Left ventricle myocardium inferior (tissue), 1 donor: Measurements from ENCODE around the gene DPP9. TPM values are rescaled to one million over a fixed set of nuclear protein-coding genes. Genes with fewer than 3 reads are reported as not detected.

Experiments
- DNase-seq: peaks from one replicate; pipeline ENCODE4 v3.0.0-alpha.2; 2020
- H3K27ac ChIP-seq: fragments of 200-600 bp; replicated peaks from 2 replicates; pipeline ENCODE4 v1.8.0; 2021
- H3K27me3 ChIP-seq: fragments of 200-600 bp; 2 replicates; pipeline ENCODE4 v1.8.0; 2021; ENCODE audit warnings: low read depth
- H3K36me3 ChIP-seq: fragments of 200-600 bp; 2 replicates; pipeline ENCODE4 v1.8.0; 2021
- H3K4me1 ChIP-seq: fragments of 200-600 bp; 2 replicates; pipeline ENCODE4 v1.8.0; 2021
- H3K4me3 ChIP-seq: fragments of 200-600 bp; 2 replicates; pipeline ENCODE4 v1.8.0; 2021; ENCODE audit warnings: mild to moderate bottlenecking, moderate library complexity
- H3K9me3 ChIP-seq: fragments of 200-600 bp; replicated peaks from 2 replicates; pipeline ENCODE4 v1.8.0; 2021
- CTCF ChIP-seq: fragments of 200-600 bp; IDR thresholded peaks from 2 replicates; pipeline ENCODE4 v1.8.0; 2021; ENCODE audit warnings: antibody characterized with exemption, mild to moderate bottlenecking, borderline replicate concordance
- intact Hi-C: fragments of 100-400 bp; cut with micrococcal nuclease; formaldehyde crosslinking; loops from one replicate; pipeline ENCODE4 v1.11.0; 2022
- total RNA-seq: library from RNA; stranded (reverse); fragmentation: NEBNext Ultra II Directional; extraction: Animal tissue kit (Norgen Biotek cat#: 25700); gene quantifications from one replicate; pipeline ENCODE4 v1.2.1, GENCODE V29; 2021
- donor health status: DM: no; HTN: yes; CAD: no; lungs with severe emphysema.

Gene DPP9
- total RNA-seq, 1 donor from 2014 or later = 52.5 TPM

- peak; percentile 50 for DNase-seq
- Histone ChIP-seq H3K27ac (no peak overlapping the region), H3K27me3 (no peaks in the 10 kb centered on the region), H3K4me3 (no peak overlapping the region), H3K36me3 (peaks cover 99% of the 10 kb centered on the region), H3K4me1 (peaks cover 45% of the 10 kb centered on the region), H3K9me3 (no peaks in the 10 kb centered on the region)
- intact Hi-C loops = no loop called here
- no peak for TF ChIP-seq CTCF
Observed at GRCh38 chr19:4691373-4691772, 32.3 kb downstream of the DPP9 start.

GRCh38 chr19:4690361-4690760 is 33.3 kb downstream of the DPP9 start:
- Histone ChIP-seq H3K4me3 (no peak overlapping the region), H3K27ac (no peak overlapping the region), H3K36me3 (peaks cover 100% of the 10 kb centered on the region), H3K27me3 (no peaks in the 10 kb centered on the region), H3K4me1 (peaks cover 35% of the 10 kb centered on the region), H3K9me3 (no peaks in the 10 kb centered on the region)
- intact Hi-C loops = no loop called here
- DNase-seq = no peak
- no peak for TF ChIP-seq CTCF

GRCh38 chr19:4689403-4689802 is 34.2 kb downstream of the DPP9 start:
- Histone ChIP-seq H3K27me3 (no peaks in the 10 kb centered on the region), H3K36me3 (peaks cover 100% of the 10 kb centered on the region), H3K4me3 (no peak overlapping the region), H3K27ac (no peak overlapping the region), H3K9me3 (no peaks in the 10 kb centered on the region), H3K4me1 (peaks cover 25% of the 10 kb centered on the region)
- intact Hi-C loops = no loop called here
- no peak for DNase-seq
- TF ChIP-seq CTCF = no peak

GRCh38 chr19:4688587-4688986 is 35.1 kb downstream of the DPP9 start:
- H3K4me1 ChIP-seq = peaks cover 17% of the 10 kb centered on the region
- intact Hi-C loops = no loop called here
- H3K27me3 ChIP-seq = no peaks in the 10 kb centered on the region
- H3K4me3 ChIP-seq = no peak overlapping the region
- H3K36me3 ChIP-seq = peaks cover 100% of the 10 kb centered on the region
- no peak overlapping the region for H3K27ac ChIP-seq
- H3K9me3 ChIP-seq = no peaks in the 10 kb centered on the region
- DNase-seq = no peak
- TF ChIP-seq CTCF = no peak

- H3K27me3 ChIP-seq = no peaks in the 10 kb centered on the region
- peak overlapping the region; percentile 25 for H3K27ac ChIP-seq
- DNase-seq = no peak
Observed at GRCh38 chr19:4687396-4687795, 36.2 kb downstream of the DPP9 start.

More at GRCh38 chr19:4687396-4687795, 36.2 kb downstream of the DPP9 start:
- Histone ChIP-seq H3K36me3 (peaks cover 100% of the 10 kb centered on the region), H3K4me3 (no peak overlapping the region), H3K4me1 (peaks cover 9% of the 10 kb centered on the region), H3K9me3 (no peaks in the 10 kb centered on the region)
- TF ChIP-seq CTCF = no peak
- intact Hi-C loops = no loop called here
